OCI-LY1 (cell line): ENCODE data around the gene SREBF1.

Experiments
- CTCF ChIP-seq: fragments of 200-600 bp; sonication (generic), shearing (Covaris generic); IDR thresholded peaks from 2 replicates; pipeline ENCODE4 v1.5.1; 2017; ENCODE audit warnings: mild to moderate bottlenecking, antibody characterized with exemption, low read length, moderate library complexity, mixed read lengths
- EZH2 ChIP-seq: fragments of 200-600 bp; sonication (generic), shearing (Covaris generic); IDR thresholded peaks from 2 replicates; pipeline ENCODE4 v1.8.0; 2017; ENCODE audit warnings: borderline replicate concordance, mixed run types, mild to moderate bottlenecking, antibody characterized with exemption, low read length, moderate library complexity, mixed read lengths

DNA sequence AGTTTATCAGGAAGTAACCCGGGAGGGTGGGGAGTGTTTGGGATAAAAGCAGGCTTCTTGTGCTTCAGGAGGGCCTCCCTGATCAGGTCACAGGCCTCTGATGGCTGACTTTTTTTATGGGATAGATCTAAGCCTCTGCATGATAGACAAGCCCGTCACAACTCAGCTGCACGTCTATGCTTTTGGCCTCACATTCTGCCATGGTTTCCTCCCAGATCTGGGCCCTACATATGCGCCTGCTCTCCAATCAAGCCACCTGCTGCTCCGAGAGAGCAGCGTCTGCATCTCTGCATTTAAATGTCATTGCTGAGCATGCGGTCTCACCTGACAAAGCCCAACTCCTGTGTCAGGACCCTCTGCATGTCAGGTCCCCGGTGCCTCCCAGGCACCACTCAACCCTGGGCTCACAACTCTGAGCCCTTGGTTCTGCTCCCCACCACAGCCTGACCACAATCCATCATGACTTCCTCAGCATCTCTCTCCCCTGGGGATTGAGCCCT, 45.3 kb upstream of the SREBF1 start:
- TF ChIP-seq EZH2 = no peak
- TF ChIP-seq CTCF = no peak
